CD1c-positive myeloid dendritic cell (primary cell): ENCODE measurements around the gene CELF5.
A peak's percentile ranks its signal among the peaks of the same experiment; 100 is the strongest.
"Not testable (repeated sequence)": the region's sequence is repeated elsewhere in the genome, so short reads cannot be mapped to it uniquely, and the experiment has no call there.

Source experiments
- DNase-seq: peaks from one replicate; pipeline ENCODE4 v3.0.0-alpha.2; 2016; ENCODE audit errors: extremely low spot score

The CELF5 gene

DNA sequence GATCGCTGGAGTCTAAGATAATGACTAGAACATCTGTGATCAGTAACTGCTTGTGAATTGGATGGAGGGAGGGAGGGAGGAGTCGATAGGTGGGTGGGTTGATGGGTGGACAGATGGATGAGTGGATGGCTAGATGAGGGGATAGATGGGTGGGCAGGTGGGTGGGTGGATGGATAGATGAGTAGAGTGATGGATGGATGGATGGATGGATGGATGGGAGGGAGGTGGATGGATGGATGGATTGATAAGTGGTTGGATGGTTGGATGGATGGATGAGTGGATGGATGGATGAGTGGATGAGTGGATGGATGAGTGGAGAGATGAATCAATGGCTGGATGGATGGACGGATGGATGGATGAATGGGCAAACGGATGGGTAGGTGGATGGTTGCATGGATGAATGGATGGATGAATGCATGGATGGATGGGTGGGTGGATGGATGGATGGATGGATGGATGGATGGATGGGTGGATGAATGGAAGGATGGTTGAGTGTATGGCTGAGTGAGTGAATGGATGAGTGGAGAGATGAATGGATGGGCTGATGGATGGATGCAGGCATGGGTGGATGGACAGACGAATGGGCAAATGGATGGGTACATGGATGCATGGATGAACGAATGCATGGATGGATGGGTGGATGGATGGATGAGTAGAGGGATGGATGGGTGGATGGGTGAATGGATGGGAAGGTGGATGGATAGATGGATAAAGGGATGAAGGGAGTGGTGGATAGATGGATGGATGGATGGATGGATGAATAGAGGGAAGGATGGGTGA is 97.9 kb downstream of the CELF5 start:
- no peak for DNase-seq

DNA sequence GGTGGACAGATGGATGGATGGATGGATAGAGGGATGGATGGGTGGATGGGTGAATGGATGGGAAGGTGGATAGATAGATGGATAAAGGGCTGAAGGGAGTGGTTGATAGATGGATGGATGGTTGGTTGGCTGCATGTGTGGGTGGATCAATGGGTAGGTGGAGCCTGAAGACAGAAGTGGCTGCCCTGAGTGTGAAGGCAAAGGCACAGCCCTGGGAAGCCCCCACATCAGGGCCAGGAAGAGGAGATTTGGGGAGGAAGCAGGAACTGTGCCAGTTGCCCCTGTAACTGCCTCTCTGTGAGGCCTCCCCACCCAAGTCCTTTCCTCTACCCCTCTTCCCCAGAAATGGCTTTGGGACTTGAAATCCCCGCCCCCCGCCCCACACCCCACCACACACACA is 98.6 kb downstream of the CELF5 start:
- DNase-seq: no peak

DNA sequence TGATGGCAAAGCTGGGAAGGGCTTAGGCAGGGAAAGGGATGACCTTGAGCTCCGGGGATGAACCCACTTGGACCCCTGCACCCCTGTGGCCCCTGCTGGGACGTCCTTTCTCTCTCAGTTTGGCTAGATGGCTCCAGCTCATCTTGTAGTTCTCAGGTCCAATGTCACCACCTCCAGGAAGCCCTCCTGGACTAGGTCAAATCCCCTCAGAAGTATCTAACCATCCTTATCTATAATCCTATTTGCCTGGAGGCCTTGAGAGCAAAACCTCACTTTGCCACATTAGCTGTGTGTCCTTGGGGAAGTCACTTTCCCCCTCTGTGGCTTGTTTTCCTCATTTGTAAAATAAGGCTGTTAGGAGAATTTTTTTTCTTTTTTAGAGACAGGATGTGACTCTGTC is 99.2 kb downstream of the CELF5 start:
- no peak for DNase-seq

DNA sequence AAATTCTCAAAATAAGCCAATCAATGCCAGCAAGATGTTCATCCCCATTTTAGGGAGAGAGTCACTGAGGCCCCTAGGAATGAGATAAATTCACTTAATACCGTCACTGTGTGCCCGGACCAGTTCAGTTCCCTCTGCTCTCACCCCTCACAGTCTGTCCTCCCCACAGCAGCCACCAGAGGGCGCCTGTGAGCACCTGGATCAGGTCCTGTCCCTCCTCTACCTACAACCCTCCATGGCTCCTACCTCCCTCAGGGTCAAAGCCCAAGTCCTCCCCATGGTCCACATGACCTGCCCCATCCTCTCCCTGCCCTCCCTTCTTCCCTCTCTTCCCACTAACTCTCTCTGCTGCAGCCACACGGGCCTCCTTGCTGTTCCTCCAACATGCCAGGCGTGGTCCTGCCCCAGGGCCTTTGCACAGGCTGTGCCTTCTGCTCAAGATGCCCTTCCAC is 100.0 kb downstream of the CELF5 start:
- DNase-seq: peak; percentile 73

DNA sequence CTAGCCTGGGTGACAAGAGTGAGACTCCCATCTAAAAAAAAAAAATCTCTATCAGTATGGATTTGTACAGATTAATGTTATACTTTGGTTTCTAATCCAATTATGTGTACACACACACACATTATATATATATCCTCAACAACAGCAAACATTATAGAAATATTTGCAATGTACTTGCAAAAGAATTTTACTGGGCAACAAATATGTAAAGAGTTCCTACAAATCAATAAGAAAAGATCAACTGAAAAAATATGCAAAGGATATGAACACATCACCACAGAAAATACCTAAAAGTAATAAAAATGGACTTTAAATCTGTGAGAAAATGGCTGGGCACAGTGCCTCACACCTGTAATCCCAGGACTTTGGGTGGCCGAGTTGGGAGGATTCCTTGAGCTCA is 101.0 kb downstream of the CELF5 start:
- DNase-seq: no peak

DNA sequence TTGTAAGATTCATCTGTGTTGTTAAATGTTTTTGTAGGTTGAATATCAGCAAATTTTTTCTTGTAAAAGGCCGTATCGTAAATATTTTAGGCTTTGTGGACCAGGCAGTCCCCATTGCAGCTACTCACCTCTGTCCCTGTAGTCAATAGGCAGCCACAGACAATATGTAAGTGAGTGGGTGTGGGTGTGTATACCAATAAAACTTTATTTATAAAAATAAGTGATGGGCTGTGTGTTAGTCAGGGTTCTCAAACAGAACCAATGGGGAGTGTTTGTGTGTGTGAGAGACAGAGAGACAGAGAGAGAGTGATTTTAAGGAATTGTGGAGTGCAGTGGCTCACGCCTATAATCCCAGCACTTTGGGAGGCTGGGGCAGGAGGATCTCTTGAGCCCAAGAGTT is 104.3 kb downstream of the CELF5 start:
- DNase-seq: no peak

DNA sequence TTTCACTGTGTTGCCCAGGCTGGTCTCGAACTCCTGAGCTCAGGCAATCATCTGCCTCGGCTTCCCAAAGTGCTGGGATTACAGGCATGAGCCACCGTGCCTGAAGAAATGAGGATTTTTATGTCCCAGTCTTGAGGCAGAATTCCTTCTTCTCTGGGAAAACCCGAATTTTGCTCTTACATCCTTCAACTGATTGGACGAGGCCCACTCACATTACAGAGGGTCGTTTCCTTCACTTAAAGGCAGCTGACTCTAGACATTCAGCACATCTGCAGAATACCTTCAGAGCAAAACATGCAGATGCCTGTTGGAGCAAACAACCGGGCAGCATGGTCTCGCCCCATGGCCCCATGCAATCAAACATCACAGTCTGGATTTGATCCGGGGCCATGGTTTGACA is 105.6 kb downstream of the CELF5 start:
- no peak for DNase-seq

DNA sequence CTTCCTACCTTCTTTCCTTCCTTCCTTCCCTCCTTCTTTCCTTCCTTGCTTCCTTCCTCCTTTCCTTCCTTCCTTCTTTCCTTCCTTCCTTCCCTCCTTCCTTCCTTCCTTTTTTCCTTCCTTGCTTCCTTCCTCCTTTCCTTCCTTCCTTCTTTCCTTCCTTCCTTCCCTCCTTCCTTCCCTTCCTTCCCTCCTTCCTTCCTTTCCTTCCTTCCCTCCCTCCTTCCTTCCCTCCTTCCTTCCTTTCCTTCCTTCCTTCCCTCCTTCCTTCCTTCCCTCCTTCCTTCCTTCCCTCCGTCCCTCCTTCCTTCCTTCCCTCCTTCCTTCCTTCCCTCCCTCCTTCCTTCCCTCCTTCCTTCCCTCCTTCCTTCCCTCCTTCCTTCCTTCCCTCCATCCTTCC is 107.8 kb downstream of the CELF5 start:
- not testable (repeated sequence) for DNase-seq

DNA sequence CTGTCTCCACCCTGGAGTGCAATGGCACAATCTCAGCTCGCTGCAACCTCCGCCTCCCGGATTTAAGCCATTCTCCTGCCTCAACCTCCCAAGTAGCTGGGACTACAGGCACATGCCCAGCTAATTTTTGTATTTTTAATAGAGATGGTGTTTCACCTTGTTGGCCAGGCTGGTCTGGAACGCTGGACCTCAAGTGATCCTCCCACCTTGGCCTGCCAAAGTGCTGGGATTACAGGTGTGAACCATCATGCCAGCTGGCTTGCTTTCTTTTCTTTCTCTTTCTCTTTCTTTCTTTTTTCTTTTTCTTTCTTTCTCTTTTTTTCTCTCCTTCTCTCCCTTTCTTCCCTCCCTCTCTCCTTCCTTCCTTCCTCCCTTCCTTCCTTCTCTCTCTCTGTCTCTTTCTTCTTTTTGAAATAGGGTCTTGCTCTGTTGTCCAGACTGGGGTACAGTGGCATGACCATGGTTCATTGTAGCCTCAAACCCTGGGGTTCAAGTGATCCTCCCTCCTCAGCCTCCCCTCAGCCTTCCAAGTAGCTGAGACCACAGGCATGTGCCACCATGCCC is 108.6 kb downstream of the CELF5 start:
- no peak for DNase-seq

DNA sequence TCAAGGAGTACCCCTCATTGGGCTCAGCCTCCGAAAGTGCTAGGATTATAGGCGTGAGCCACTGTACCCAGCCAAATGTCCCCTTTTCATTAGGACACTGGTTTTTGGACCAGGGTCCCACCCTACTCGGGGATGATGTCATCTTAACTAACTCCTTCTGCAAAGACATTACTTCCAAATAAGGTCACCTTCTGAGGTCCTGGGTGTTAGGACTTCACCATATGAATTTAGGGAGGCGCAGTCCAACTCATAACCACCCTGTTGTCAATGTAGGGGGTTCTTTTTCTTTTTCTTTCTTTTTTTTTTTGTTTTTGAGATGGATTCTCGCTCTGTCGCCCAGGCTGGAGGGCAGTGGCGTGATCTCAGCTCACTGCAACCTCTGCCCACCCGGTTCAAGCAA is 109.2 kb downstream of the CELF5 start:
- DNase-seq: no peak

DNA sequence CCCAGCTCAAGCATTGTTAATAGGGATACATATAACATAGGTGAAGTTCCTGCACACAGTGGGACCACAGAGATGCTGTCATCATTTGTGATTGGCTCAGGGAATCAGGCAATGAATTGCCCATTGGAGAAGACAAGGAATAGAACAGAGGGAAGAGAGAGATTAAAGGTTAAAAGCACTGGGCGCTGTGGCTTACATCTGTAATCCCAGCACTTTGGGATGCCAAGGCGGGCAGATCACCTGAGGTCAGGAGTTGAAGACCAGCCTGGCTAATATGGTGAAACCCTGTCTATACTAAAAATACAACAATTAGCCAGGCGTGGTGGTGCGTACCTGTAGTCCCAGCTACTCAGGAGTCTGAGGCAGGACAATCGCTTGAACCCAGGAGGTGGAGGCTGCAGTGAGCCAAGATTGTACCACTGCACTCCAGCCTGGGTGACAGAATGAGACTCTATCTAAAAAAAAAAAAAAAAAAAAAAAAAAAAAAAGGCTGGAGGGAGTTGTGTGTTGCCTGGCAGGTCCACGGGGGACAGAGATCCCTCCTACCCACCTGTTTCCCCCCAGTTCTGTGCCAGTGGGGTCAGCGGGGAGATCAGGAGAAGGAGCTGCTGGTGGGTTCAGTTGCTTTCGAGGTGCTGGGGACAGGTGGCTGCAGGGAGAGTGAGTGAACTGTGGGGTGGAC is 110.4 kb downstream of the CELF5 start:
- DNase-seq: not testable (repeated sequence)

DNA sequence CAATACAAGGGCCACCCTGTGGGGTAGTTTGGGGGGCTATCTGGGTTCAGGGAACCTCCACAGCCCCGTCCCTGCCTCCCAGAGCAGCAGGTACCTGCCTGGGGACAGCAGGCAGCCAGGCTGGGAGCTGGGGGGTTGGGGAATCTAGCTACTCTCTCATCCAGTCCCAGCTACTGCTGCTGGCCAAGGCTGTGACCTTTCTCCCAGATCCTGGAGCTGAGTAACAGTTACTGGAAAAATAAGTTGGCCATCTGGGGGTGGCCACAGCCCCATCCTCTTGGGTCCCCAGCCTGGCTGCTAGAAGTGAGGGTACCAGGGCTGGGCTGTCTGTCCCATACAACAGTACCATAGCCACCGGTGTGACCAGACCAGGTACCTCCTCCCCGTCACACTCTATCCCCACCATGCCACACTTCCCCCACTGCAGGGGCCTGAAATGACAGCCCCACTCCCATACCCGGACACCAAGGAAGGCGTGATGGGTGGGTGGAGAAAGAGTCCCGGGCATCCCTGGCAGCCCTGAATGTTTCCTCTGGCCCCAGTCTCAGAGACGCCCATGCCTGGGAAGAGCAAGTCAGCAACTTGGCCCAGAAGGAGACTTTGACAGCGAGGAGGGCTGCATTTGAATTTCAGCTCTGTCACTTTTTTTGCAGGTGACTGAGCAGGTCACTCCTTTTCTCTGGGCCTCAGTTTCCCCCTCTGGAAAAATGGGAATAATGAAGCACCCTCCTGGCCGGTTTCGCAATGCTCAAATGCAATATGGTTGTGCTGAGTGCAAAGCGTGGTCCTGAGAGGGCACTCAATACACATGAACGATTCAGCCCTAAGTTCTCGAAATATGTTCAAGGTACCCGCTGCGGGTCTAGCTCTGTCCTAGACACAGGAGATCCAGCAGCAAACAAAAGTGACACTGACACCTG is 111.2 kb downstream of the CELF5 start:
- DNase-seq: no peak

DNA sequence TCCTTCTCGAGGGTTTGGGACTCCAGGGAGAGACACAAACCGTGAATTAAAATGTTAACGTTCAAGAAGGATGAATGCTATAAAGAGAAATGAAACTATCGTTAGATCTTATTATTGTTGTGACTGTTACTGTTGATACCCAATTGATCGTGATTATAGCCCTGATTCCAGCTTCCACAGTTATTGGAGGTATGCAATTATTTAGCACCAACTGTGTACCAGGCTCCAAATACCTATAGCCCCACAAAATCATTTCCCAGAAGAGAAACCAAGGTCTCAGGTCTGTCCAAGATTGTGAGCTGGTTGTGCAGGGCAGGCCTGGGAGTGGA is 111.9 kb downstream of the CELF5 start:
- no peak for DNase-seq

DNA sequence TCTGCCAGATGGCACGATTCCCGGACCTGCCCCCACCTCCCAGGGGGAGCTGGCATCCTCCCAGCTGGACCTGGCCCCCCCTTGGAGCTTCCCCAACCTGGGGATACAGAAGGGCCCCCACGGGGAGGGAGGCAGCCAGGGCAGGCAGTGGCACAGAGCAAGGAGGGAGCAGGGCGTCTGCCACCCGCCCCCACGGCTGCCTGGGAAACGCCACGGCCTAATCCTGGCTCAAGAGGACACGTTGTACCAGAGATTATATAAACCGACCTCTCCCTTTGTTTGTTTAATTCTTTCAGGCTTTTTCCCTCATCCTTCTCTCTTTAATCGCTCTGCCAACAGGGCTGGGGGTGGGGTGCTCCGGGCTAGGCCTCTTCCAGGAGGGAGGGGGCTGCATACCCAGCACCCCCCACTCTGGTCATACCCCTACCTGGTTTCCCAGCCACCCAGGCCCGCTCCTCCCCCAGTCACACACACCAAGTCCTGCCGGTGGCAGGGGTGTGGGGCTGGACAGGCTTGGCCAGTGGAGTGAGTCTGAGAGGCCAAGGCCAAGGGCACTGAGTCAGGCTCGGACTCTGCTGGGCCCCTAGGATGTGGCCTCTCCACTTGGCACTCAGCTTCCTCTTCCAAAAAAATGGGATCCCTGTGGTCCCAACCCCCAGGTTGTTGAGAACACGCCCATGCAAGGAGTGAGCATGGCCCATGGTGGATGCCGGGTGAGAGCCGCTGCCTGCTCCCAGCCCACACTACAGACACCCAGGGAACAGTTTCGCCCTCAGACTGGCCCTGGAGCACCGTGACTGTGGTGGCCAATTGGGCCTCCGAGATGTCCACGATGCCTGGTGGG is 112.4 kb downstream of the CELF5 start:
- DNase-seq: no peak

DNA sequence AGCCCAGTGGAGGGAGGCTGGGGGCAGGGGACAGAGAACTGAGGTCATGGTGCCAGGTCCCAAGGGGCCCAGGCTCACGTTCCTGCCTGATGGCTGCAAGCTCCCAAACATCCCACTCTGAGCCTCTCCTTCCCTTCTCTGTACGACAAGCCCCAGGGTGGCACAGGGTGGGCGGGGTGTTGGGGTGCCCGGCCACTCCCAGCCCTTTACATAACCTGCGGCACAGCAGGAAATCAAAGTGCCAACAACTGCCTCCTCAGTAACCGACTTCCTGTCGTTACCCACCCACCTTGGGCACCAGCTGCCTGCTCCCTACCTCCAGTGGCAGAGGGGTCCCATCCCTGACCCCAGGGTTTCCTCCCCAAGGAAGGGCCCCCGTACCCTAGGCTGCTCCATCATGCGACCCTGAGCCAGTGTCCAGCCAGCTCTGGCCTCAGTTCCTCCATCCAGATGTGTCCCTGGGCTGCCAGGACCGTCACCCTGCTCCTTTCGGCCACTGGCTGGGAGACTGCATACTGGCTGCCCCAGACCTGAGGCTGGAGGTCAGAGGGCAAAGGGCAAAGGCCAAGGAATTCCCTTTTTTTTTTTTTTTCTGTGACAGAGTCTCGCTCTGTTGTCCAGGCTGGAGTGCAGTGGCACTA is 114.2 kb downstream of the CELF5 start:
- DNase-seq: peak; percentile 51

DNA sequence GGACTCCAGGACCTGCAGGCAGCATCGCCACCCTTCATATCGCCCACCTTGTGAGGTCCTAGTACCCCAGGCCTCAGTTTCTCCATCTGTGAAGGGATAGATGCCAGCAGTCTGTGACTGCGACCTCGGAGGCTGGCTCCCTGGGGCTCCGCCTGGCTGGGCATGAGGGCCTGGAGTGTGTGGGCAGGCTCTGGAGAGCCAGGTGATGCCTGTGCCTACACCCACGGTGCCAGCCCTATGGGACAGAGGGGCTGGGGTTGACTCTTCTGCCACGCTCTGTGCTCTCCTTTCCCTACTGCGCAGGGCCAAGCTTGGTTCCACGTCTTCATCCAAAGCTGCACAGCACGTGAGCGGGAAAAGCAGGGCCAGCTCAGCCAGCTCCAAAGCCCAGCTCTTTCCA is 115.9 kb downstream of the CELF5 start:
- DNase-seq: no peak

DNA sequence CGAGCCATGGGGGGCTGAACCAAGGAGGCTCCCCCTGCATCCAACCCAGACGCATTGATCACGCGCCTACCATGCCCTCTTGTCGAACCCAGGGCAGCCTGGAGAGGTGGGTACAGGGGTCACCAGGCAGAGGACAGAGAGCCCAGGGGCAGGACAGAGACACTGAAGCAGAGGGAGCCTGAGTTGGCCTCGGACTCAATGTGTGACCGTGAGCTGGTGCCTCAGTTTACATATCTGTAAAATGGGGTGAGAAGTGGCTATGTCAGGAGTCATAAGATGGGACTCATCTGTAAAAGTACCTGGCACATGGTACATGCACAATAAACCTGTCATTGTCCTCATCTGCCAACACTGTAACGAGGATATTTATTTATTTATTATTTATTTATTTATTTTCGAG is 117.8 kb downstream of the CELF5 start:
- no peak for DNase-seq

DNA sequence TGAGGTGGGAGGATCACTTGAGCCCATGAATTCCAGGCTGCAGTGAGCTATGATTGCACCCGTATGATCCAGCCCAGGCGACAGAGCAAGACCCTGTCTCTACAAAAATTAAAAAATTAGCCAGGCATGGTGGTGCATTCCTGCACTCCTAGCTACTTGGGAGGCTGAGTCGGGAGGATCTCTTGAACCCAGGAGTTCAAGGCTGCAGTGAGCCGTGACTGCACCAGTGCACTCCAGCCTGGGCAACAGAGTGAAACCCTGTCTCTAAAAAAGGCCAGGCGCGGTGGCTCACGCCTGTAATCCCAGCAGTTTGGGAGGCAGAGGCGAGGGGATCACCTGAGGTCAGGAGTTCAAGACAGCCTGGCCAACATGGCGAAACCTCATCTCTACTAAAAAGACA is 118.5 kb downstream of the CELF5 start:
- DNase-seq: not testable (repeated sequence)

DNA sequence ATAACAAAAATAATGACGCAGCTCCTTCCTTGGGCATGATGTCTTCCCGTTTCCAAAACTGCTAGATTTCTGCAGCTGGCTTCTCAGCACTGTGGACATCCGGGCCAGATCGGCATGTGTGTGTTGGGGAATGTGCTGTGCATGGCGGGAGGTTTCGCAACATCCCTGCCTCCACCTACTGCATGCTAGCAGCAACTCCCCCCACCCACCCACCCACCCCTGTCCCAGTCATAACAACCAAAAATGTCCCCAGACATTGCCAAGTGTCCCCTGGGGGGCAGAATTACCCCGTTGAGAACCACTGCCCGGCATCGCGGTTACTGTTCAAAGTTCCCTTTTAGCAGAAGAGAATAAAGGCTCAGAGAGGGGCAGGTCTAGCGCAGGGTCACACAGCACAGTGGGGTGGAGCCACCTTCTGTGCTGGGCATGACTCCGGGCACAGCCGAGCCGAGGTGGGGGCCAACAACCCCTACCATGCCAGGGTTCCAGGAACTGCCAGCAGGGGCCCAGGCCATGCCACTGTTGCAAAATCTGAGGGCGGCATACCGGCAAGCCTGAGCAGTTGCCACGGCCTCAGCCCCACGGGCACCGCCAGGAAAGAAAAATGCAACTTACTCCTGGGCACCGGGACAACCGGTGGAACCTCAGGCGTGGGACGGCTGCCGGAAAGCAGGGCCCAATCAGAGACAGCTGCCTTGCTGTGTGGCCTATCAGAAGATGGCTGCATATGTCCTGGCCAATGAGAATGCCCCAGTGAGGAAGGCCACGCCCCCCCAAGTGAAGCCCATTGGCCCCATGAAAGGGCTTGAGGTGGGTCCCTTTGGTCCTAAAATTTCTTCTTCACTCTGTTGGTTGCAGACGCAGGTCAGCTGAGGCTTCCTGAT is 119.4 kb downstream of the CELF5 start:
- peak; percentile 89 for DNase-seq
